Stromal cell of bone marrow (primary cell): Measurements from ENCODE around the gene RARRES2.

ENCODE experiments used
- DNase-seq: peaks from one replicate; pipeline ENCODE4 v3.0.0-alpha.2; 2012; ENCODE audit warnings: low read depth

The RARRES2 gene

GRCh38 chr7:150376560-150376959, 35.1 kb upstream of the RARRES2 start:
- DNase-seq: no peak

- DNase-seq: no peak
These were observed 34.5 kb upstream of the RARRES2 start for GRCh38 chr7:150375662-150376521.

DNA sequence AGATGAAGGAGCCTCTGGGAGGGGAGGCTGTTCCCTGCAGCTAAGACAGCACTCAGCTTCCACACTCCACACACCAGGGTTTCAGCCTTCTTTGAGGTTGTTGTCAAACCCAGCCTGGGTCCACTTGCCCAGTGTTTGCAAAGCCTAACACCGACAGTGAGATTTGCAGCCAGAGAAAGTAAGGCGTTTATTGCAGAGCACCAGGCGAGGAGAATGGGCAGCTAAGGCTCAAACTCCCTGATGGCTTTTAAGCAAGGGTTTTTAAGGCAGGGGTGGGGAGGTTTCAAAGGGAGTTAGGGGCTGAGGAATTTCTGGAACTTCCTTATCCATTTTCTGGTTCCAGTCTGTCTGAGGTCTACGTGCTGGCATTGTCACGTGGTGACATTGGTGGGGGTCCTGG, 33.0 kb upstream of the RARRES2 start:
- no peak for DNase-seq

DNA sequence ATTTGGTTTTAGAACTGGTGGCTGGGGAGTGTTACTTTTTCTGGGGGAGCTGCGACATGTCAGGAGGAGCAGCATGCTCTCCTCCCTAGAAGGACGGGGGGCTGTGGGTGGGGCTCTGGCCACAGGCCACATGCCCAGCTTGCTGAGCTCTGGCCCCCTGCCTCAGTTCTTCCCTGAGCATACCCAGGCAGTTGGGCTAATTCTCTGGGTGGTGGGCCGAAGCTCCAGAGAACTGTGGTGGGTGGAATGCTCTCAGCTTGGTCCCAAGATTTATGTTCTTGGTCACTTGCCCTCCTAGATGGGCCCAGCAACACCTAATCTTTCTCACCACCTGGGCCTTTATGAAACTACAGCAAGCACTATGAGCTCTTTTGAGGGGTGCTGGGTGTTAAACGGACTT, 32.6 kb upstream of the RARRES2 start:
- no peak for DNase-seq

GRCh38 chr7:150373049-150373801, 31.8 kb upstream of the RARRES2 start:
- DNase-seq: no peak

DNA sequence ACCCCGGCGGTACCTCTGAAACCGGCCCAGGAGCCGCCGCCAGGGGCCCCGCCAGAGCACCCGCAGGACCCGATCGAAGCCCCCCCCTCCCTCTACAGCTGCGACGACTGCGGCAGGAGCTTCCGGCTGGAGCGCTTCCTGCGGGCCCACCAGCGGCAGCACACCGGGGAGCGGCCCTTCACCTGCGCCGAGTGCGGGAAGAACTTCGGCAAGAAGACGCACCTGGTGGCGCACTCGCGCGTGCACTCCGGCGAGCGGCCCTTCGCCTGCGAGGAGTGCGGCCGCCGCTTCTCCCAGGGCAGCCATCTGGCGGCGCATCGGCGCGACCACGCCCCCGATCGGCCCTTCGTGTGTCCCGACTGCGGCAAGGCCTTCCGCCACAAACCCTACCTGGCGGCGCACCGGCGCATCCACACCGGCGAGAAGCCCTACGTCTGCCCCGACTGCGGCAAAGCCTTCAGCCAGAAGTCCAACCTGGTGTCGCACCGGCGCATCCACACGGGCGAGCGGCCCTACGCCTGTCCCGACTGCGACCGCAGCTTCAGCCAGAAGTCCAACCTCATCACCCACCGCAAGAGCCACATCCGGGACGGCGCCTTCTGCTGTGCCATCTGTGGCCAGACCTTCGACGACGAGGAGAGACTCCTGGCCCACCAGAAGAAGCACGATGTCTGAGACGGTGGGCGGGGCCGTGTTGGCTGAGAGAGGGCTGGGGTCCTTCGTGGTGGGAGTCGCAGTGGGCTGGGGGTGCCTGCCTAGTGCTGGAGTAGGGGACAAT, 31.0 kb upstream of the RARRES2 start:
- DNase-seq: no peak

- DNase-seq: no peak
These were observed 30.5 kb upstream of the RARRES2 start for GRCh38 chr7:150371996-150372270.

DNA sequence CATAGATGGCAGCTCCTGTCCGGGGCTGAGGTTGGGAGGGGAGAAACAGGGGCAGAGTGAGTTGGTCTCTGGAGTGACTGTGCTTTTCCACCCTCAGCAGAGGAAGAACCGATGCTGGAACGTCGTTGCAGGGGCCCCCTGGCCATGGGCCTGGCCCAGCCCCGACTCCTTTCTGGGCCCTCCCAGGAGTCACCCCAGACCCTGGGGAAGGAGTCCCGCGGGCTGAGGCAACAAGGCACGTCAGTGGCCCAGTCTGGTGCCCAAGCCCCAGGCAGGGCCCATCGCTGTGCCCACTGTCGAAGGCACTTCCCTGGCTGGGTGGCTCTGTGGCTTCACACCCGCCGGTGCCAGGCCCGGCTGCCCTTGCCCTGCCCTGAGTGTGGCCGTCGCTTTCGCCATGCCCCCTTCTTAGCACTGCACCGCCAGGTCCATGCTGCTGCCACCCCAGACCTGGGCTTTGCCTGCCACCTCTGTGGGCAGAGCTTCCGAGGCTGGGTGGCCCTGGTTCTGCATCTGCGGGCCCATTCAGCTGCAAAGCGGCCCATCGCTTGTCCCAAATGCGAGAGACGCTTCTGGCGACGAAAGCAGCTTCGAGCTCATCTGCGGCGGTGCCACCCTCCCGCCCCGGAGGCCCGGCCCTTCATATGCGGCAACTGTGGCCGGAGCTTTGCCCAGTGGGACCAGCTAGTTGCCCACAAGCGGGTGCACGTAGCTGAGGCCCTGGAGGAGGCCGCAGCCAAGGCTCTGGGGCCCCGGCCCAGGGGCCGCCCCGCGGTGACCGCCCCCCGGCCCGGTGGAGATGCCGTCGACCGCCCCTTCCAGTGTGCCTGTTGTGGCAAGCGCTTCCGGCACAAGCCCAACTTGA, 29.9 kb upstream of the RARRES2 start:
- no peak for DNase-seq

DNA sequence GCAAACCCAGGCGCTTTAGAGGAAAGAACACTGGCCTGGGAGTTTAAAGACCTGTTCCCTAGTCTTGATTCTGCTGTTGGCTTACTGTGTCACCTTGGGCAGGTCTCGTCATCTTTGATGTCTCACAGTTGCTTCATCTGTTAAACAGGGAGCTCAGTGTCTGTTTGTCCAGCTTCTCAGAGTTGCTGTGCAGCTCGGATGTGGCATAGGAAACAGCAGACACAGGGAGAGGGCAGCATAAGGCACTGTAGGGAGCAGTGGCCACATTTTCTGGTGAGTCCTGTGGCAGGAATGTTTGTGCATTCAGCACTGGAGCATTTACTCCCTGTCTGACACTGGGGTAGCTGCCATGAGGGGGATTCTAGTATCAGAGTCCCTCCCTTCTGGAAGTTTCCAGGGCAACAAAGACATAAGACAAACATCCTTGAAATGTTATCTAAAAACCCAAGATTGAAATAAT, 29.2 kb upstream of the RARRES2 start:
- peak; percentile 51 for DNase-seq

DNA sequence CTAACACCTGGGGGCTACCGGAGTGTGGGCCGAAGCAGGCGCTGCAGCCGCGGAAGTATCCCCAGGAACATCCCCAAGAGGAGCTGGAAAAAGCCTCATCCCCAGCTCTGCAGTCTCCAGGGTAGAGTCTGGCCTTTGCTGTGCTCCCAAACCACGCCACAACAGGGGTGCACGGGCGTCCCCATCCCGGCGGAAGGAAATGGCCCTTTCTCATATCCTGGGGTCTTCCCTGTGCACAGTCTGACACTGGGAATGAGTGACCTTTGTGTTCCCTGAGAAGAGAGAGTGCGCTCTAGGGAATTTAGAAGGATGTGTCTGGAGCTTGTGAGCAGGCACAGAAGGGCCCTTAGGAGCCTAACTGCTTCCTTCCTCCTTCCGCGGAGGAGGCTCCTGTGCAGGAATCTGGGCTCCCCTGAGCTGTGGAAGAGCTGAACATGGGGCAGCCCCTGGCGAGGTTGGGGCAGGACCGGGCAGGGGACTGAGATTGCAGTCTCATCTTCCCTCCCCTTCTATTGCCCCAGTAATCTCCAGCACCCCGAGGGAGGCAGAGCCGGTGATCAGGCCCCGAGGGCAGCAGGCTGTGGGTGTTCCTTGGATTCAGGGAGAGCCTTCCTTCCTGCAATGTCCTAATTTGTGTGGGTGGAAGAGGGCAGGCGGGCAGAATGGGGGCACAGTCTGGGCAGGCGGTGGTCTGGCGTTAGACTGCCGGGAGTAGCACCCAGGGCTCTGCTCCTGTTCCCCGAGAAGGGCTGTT, 28.5 kb upstream of the RARRES2 start:
- DNase-seq: no peak

- no peak for DNase-seq
These were observed 27.7 kb upstream of the RARRES2 start for GRCh38 chr7:150368884-150369747.

DNA sequence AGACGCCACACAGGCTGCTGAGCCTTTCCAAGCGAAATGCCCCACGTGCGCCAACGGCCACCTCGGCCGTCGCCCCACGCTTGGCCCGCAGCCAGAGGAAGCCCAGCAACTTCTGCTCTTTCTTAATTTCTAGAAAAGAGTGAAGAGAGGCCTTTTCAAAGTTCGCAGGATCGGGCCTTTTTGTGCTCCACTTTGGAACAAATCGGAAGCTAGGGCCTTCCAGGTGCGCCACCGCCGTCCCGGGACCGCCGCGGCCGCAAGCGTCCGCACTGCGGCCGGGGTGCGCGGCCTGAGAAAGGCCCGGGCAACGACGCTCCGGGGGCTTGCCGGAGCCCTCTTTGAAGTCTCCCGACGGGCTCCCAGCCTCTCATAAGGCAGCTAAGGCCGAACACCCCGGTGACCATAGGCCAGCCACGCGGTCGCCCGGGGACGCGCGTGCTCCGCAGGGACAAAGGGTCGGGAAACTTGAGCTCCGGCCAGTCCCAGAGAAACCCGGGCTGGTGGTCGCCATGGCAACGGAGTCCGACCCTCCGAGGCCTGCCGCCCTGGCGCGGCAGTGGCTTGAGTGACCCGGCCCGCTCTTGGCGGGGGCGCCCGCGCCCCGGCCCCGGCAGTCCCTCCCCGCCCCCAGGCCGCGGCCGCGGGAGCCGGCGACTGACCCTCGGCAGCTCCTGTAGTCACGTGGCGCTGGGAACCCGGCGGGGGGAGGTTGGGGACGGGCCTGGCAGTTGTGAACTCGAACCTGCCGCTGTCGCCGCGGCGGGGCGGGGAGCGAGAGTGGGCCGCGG, 26.9 kb upstream of the RARRES2 start, which contains the start of gene REPIN1:
Gene REPIN1, plus strand, starts transcription at position 727 of the 788 bp plus-strand sequence. CDS start 890 bp downstream, outside the sequence.
- DNase-seq: peak; percentile 65

DNA sequence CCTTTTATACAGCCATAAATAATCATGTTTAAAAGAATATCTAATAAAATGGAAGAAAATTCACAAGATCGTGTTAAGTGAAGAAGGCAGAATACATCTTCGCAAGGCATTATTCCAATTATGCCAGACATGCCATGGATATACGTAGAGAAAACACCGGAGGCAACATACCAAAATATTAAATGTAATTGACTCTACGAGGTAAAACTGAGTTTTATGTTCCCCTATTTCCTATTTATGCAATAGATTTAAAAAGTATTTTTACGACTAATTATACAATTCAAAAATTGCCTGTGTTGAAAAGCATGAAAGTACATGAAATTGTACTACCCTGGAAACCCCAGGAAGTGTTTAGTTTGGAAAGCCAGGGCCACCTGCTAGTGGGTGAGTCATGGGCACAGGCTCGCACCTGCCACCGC, 26.3 kb upstream of the RARRES2 start:
- DNase-seq: no peak

DNA sequence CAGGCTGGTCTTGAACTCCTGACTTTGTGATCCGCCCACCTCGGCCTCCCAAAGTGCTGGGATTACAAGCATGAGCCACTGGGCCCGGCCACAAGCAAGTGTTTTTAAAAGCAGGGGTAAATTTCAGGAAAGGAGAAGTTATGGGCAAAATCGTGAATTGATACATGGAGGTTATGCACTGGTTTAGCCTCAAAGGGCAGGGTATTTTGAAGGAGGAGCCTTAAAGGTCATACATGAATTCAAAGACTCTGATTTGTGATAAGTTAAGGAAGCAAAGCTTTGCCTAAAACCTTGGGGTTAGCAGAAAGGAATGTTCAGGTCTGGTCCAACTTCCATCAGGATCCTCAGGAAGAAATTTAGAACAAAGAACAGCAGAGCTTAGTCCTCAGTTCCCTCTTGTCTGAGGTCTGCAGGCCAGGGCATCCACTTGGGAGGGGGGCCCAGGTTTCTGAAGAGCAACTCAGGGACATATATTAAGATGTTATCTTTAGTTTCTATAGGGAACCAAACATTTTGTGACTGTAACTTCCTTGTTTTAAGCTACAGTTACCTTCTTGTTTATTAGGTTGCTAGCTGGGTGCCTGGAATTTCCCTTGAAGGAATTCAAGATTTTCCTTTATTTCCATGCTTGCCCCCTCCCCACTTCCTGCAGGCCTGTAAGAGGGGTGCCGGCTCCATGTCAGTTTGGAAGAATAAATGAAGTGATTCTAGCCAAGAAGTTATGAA, 24.4 kb upstream of the RARRES2 start:
- no peak for DNase-seq

GRCh38 chr7:150365194-150365593, 23.8 kb upstream of the RARRES2 start:
- no peak for DNase-seq

- DNase-seq: no peak
These were observed 22.4 kb upstream of the RARRES2 start for GRCh38 chr7:150363872-150364271.

DNA sequence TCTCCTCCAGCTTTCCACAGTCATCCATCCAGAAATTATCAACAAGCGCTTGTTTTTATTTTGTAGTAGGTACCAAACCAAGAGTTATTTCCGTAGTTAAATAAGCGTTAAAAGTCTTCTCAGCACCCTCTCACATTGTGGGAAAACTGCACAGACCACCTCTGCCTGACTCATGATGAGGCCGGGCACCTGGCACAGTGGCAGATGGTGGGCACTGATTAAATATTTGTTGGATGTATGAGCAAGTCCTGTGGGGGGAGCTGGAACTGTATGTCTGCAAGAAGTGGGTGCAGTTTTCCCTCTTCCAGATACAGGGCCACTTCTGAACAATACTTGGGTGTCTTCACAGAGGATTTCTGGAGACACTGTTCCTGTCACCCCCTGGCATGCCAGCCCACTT, 21.9 kb upstream of the RARRES2 start:
- no peak for DNase-seq
